MM.1S (cell line): Measurements from ENCODE around the gene SGSM1.

Experiments used
- DNase-seq: peaks from one replicate; pipeline ENCODE4 v3.0.0-alpha.2; 2015
- H2AFZ ChIP-seq: fragments of 300-600 bp; sonication (generic); 2 replicates; pipeline ENCODE4 v1.6.0; 2016; ENCODE audit warnings: antibody characterized with exemption, low read length
- H3F3A ChIP-seq: fragments of 300-600 bp; sonication (generic); 2 replicates; pipeline ENCODE4 v1.6.1; 2016; ENCODE audit warnings: mild to moderate bottlenecking, antibody characterized with exemption, low read length, moderate library complexity, mixed read lengths; ENCODE audit not compliant: insufficient read depth
- H3K27ac ChIP-seq: fragments of 300-600 bp; sonication (generic); 2 replicates; pipeline ENCODE4 v1.5.1; 2016; ENCODE audit warnings: mild to moderate bottlenecking, low read length
- H3K27me3 ChIP-seq: fragments of 300-600 bp; sonication (generic); replicated peaks from 2 replicates; pipeline ENCODE4 v1.6.0; 2016; ENCODE audit warnings: low read length; ENCODE audit not compliant: insufficient read depth
- H3K36me3 ChIP-seq: fragments of 300-600 bp; sonication (generic); replicated peaks from 2 replicates; pipeline ENCODE4 v1.6.1; 2016; ENCODE audit warnings: mild to moderate bottlenecking, low read length, mixed read lengths; ENCODE audit not compliant: insufficient read depth
- H3K4me1 ChIP-seq: fragments of 300-600 bp; sonication (generic); 2 replicates; pipeline ENCODE4 v1.6.1; 2016; ENCODE audit warnings: low read length, mixed read lengths
- H3K4me2 ChIP-seq: fragments of 300-600 bp; sonication (generic); 2 replicates; pipeline ENCODE4 v1.6.0; 2016; ENCODE audit warnings: low read depth, low read length
- H3K4me3 ChIP-seq: fragments of 300-600 bp; sonication (generic); 2 replicates; pipeline ENCODE4 v1.5.1; 2016; ENCODE audit warnings: low read length, mixed read lengths
- H3K79me2 ChIP-seq: fragments of 300-600 bp; sonication (generic); 2 replicates; pipeline ENCODE4 v1.6.1; 2016; ENCODE audit warnings: mixed run types, low read length, mixed read lengths
- H3K9ac ChIP-seq: fragments of 300-600 bp; sonication (generic); 2 replicates; pipeline ENCODE4 v1.6.1; 2016; ENCODE audit warnings: low read length, mixed read lengths
- H3K9me2 ChIP-seq: fragments of 300-600 bp; sonication (generic); replicated peaks from 2 replicates; pipeline ENCODE4 v1.6.1; 2016; ENCODE audit warnings: mild to moderate bottlenecking, low read length, mixed read lengths; ENCODE audit not compliant: insufficient read depth
- H3K9me3 ChIP-seq: fragments of 300-600 bp; sonication (generic); replicated peaks from 2 replicates; pipeline ENCODE4 v1.6.1; 2016; ENCODE audit warnings: mild to moderate bottlenecking, low read length, mixed read lengths; ENCODE audit not compliant: insufficient read depth
- H4K20me1 ChIP-seq: fragments of 300-600 bp; sonication (generic); 2 replicates; pipeline ENCODE4 v1.6.1; 2016; ENCODE audit warnings: mild to moderate bottlenecking, low read length, moderate library complexity, mixed read lengths; ENCODE audit not compliant: insufficient read depth
- EZH2 ChIP-seq: fragments of 300-600 bp; sonication (generic); optimal IDR thresholded peaks from 2 replicates; pipeline ENCODE3; 2017; ENCODE audit warnings: low read depth, mild to moderate bottlenecking, antibody characterized with exemption, low read length, mixed read lengths
- EZH2phosphoT487 ChIP-seq: fragments of 300-600 bp; sonication (generic); IDR thresholded peaks from 2 replicates; pipeline ENCODE4 v1.6.1; 2018; ENCODE audit warnings: antibody characterized with exemption, low read length
- TF ChIP-seq, protein P1 (sequence below): fragments of 300-600 bp; sonication (generic); IDR thresholded peaks from 2 replicates; pipeline ENCODE4 v1.5.1; 2016; ENCODE audit warnings: antibody characterized with exemption, low read length, mixed read lengths

SGSM1 gene

DNA sequence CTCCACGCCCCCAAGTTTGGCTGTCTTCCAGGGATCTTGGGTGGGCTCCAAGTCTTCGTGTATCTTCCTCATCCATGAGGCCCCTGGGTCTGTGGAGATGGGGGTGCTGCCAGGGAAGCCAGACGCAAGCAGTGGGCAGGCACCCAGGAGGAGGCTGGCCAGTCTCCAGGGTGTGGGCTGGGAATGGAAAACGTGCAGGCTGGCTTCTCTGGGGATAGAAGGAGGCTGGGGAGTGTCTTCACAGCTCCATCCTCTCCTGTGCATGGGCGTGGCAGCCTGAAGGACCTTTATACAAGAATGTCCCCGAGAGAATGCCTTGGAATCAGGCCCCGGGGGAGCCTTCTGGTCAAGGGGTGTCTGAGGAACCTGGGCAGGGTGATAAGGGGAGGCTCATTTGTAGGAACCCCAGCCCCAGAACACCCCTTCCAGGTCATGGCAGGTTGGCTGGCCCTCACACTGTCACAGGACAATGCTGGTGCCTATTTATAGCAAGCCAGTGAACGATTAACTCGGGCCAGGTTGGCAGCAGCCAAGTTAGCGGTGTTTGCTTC is 14.0 kb downstream of the SGSM1 start:
- Histone ChIP-seq H4K20me1 (no peaks in the 10 kb centered on the region), H3K36me3 (no peaks in the 10 kb centered on the region), H3K27me3 (peaks cover 75% of the 10 kb centered on the region), H3K9ac (no peak overlapping the region), H3K79me2 (no peaks in the 10 kb centered on the region), H3K4me3 (no peak overlapping the region), H3K4me2 (no peak overlapping the region), H3K27ac (no peak overlapping the region), H3K9me3 (no peaks in the 10 kb centered on the region), H3K9me2 (no peaks in the 10 kb centered on the region), H2AFZ (no peak overlapping the region), H3F3A (no peaks in the 10 kb centered on the region), H3K4me1 (no peaks in the 10 kb centered on the region)
- TF ChIP-seq EZH2 (no peak), EZH2phosphoT487 (no peak)
- TF ChIP-seq, protein P1, sequence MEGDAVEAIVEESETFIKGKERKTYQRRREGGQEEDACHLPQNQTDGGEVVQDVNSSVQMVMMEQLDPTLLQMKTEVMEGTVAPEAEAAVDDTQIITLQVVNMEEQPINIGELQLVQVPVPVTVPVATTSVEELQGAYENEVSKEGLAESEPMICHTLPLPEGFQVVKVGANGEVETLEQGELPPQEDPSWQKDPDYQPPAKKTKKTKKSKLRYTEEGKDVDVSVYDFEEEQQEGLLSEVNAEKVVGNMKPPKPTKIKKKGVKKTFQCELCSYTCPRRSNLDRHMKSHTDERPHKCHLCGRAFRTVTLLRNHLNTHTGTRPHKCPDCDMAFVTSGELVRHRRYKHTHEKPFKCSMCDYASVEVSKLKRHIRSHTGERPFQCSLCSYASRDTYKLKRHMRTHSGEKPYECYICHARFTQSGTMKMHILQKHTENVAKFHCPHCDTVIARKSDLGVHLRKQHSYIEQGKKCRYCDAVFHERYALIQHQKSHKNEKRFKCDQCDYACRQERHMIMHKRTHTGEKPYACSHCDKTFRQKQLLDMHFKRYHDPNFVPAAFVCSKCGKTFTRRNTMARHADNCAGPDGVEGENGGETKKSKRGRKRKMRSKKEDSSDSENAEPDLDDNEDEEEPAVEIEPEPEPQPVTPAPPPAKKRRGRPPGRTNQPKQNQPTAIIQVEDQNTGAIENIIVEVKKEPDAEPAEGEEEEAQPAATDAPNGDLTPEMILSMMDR: no peak
- DNase-seq: no peak

DNA sequence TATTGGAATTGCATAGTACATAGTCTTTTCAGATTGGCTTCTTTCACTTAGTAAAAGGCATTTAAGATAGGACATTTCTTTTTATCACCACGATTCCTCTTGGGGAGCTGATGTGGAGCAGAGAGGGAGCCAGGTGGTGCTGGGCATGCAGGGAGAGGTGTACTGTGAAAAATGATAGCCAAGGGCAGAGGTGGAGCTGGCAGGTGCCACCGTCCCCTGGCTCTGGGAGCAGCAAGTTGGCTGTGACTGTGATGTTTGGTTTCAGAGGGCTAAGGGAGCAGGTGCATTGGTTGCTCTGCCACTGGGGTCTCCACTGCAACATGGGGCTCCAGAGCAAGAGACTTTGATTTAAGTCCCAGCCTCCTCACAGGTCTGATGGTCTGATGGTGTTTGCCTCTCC is 16.5 kb downstream of the SGSM1 start:
- Histone ChIP-seq H3K79me2 (no peaks in the 10 kb centered on the region), H3K9ac (no peak overlapping the region), H3K4me1 (no peaks in the 10 kb centered on the region), H3K27me3 (peaks cover 73% of the 10 kb centered on the region), H4K20me1 (no peaks in the 10 kb centered on the region), H3K27ac (no peak overlapping the region), H3K4me3 (no peak overlapping the region), H3K9me2 (no peaks in the 10 kb centered on the region), H2AFZ (no peak overlapping the region), H3K4me2 (no peak overlapping the region), H3K36me3 (no peaks in the 10 kb centered on the region), H3K9me3 (no peaks in the 10 kb centered on the region), H3F3A (no peaks in the 10 kb centered on the region)
- TF ChIP-seq EZH2 (no peak), EZH2phosphoT487 (no peak)
- TF ChIP-seq, protein P1: no peak
- no peak for DNase-seq

DNA sequence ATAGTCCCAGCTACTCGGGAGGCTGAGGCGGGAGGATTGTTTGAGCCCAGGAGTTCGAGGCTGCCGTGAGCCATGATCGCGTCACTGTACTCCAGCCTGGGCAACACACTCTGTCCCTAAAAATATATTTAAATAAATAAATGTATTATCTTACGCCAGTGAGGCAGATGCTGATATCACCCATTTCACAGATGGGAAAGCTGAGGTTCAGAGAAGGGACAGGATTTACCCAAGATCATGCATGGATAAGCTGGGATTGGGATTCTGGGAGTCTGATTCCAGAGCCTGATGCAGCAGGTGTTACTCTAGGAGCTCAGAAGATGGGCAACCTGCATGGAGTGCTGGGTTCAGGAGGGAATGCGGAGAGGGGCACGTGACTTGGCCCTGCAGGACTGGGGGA is 17.8 kb downstream of the SGSM1 start:
- Histone ChIP-seq H3K4me1 (no peaks in the 10 kb centered on the region), H4K20me1 (no peaks in the 10 kb centered on the region), H2AFZ (no peak overlapping the region), H3K9me3 (no peaks in the 10 kb centered on the region), H3K27me3 (peaks cover 77% of the 10 kb centered on the region), H3K4me2 (no peak overlapping the region), H3K27ac (no peak overlapping the region), H3F3A (no peaks in the 10 kb centered on the region), H3K36me3 (no peaks in the 10 kb centered on the region), H3K9me2 (no peaks in the 10 kb centered on the region), H3K4me3 (no peak overlapping the region), H3K79me2 (no peaks in the 10 kb centered on the region), H3K9ac (no peak overlapping the region)
- DNase-seq: no peak
- TF ChIP-seq, protein P1: no peak
- TF ChIP-seq EZH2 (no peak), EZH2phosphoT487 (no peak)
